OCI-LY7 (cell line): ENCODE data around the gene PPY. TPM values are rescaled to one million over a fixed set of nuclear protein-coding genes. Genes with fewer than 3 reads are reported as not detected.

Experiments used
- BruUV-seq: library from RNA; stranded (reverse); fragments of 400-500 nt; replicated peaks from 2 replicates; lab custom pipeline; 2021; lab: Mats Ljungman, UMichigan
- CTCF ChIA-PET: fragments of 300-600 bp; sonication (Branson Sonifier 250); formaldehyde crosslinking; loops from one replicate; lab custom pipeline; 2022; ENCODE audit warnings: antibody characterized with exemption; ENCODE audit not compliant: unreplicated experiment; lab: Charles Lee
- POLR2A ChIA-PET: fragments of 300-600 bp; sonication (Branson Sonifier 250); formaldehyde crosslinking; loops from one replicate; lab custom pipeline; 2022; ENCODE audit warnings: antibody characterized with exemption; lab: Charles Lee
- DNase-seq: peaks from one replicate; pipeline ENCODE4 v3.0.0-alpha.2; 2015; ENCODE audit warnings: low spot score
- H2AFZ ChIP-seq: fragments of 200-600 bp; sonication (generic), shearing (Covaris generic); 2 replicates; pipeline ENCODE4 v1.6.1; 2014; ENCODE audit warnings: mild to moderate bottlenecking, antibody characterized with exemption, low read length, moderate library complexity
- H3K27ac ChIP-seq: fragments of 200-600 bp; sonication (generic); 2 replicates; pipeline ENCODE4 v1.5.1; 2014; ENCODE audit warnings: mixed run types, low read depth, mild to moderate bottlenecking, moderate library complexity, low read length, inconsistent platforms; ENCODE audit not compliant: poor library complexity, severe bottlenecking
- H3K36me3 ChIP-seq: fragments of 200-600 bp; sonication (generic); 2 replicates; pipeline ENCODE4 v1.6.1; 2014; ENCODE audit warnings: mild to moderate bottlenecking, antibody characterized with exemption, low read length, moderate library complexity, mixed read lengths; ENCODE audit not compliant: insufficient read depth
- H3K4me1 ChIP-seq: fragments of 200-600 bp; sonication (generic); 2 replicates; pipeline ENCODE4 v1.5.1; 2014; ENCODE audit warnings: mild to moderate bottlenecking, low read length; ENCODE audit not compliant: insufficient read depth, poor library complexity, severe bottlenecking
- H3K4me2 ChIP-seq: fragments of 200-600 bp; sonication (generic); 2 replicates; pipeline ENCODE4 v1.6.1; 2014; ENCODE audit warnings: mild to moderate bottlenecking, low read length
- H3K4me3 ChIP-seq: fragments of 200-600 bp; sonication (generic); 2 replicates; pipeline ENCODE4 v1.5.1; 2014; ENCODE audit warnings: mild to moderate bottlenecking, low read depth, low read length; ENCODE audit not compliant: poor library complexity, severe bottlenecking
- H3K79me2 ChIP-seq: fragments of 200-600 bp; sonication (generic); 2 replicates; pipeline ENCODE4 v1.6.1; 2016; ENCODE audit warnings: low read depth, mild to moderate bottlenecking, low read length, moderate library complexity, mixed read lengths; ENCODE audit not compliant: insufficient read depth
- H3K9me2 ChIP-seq: fragments of 200-600 bp; sonication (generic); 2 replicates; pipeline ENCODE4 v1.6.1; 2016; ENCODE audit warnings: mild to moderate bottlenecking, low read length, mixed read lengths; ENCODE audit not compliant: insufficient read depth
- H3K9me3 ChIP-seq: fragments of 200-600 bp; sonication (generic); 2 replicates; pipeline ENCODE4 v1.6.1; 2014; ENCODE audit warnings: mild to moderate bottlenecking, mixed run types, low read length, mixed read lengths
- H4K20me1 ChIP-seq: fragments of 200-600 bp; sonication (generic); 2 replicates; pipeline ENCODE4 v1.6.1; 2014; ENCODE audit warnings: mild to moderate bottlenecking, antibody characterized with exemption, low read length, moderate library complexity, mixed read lengths; ENCODE audit not compliant: insufficient read depth
- EZH2phosphoT487 ChIP-seq: fragments of 200-600 bp; sonication (generic); IDR thresholded peaks from 2 replicates; pipeline ENCODE4 v1.6.1; 2018; ENCODE audit warnings: low read depth, borderline replicate concordance, mild to moderate bottlenecking, mixed run types, antibody characterized with exemption, low read length, moderate library complexity, mixed read lengths
- intact Hi-C: fragments of 100-400 bp; cut with micrococcal nuclease; formaldehyde crosslinking; loops from one replicate; pipeline ENCODE4 v1.10.0; 2022; ENCODE audit not compliant: unreplicated experiment
- total RNA-seq, 2 experiments: library from RNA; depleted of rRNA in 1 of 2; stranded (reverse); fragments of >200 nt in 1 of 2; shearing (Covaris generic) in 1 of 2; gene quantifications; 2 replicates each; pipeline ENCODE4 v1.2.3, GENCODE V29; 2014 to 2022
- TF ChIP-seq, protein P1 (sequence below): fragments of 200-600 bp; sonication (generic); conservative IDR thresholded peaks from 2 replicates; pipeline ENCODE4 v1.5.1; 2014; ENCODE audit warnings: mild to moderate bottlenecking, antibody characterized with exemption, low read length, moderate library complexity, mixed read lengths

The PPY gene
- total RNA-seq, 2 experiments from 2014 or later, result not detected

DNA sequence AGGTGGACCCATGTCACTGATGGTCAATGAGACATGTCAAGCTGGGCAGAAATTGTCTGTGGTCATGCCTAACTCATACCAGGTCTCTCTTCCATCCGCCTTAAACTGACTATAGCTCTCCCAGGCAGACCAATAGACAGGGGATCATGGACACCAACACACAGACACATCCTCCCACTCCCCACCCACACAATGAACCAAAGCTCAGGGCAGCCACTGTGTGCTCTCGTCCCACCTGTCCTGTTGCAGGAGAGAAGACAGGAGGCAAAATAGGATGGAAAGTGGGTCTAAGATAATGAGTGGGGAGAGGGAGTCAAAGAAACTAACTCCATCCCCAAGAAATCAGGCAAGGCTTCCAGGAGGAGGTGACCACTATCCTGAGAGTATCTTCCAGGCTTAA lies 8.3 kb upstream of the PPY start:
- no peaks in the 10 kb centered on the region for H3K4me1 ChIP-seq
- no peaks in the 10 kb centered on the region for H3K36me3 ChIP-seq
- no peak overlapping the region for H3K4me2 ChIP-seq
- POLR2A ChIA-PET, result no interaction called here
- CTCF ChIA-PET, result interaction anchor here (0.6 kb wide), 1 partner anchor 658 kb away, joined by 4 read pairs; no protein-coding TSS in a partner anchor
- H2AFZ ChIP-seq, result no peak overlapping the region
- TF ChIP-seq EZH2phosphoT487, result no peak
- TF ChIP-seq, protein P1, sequence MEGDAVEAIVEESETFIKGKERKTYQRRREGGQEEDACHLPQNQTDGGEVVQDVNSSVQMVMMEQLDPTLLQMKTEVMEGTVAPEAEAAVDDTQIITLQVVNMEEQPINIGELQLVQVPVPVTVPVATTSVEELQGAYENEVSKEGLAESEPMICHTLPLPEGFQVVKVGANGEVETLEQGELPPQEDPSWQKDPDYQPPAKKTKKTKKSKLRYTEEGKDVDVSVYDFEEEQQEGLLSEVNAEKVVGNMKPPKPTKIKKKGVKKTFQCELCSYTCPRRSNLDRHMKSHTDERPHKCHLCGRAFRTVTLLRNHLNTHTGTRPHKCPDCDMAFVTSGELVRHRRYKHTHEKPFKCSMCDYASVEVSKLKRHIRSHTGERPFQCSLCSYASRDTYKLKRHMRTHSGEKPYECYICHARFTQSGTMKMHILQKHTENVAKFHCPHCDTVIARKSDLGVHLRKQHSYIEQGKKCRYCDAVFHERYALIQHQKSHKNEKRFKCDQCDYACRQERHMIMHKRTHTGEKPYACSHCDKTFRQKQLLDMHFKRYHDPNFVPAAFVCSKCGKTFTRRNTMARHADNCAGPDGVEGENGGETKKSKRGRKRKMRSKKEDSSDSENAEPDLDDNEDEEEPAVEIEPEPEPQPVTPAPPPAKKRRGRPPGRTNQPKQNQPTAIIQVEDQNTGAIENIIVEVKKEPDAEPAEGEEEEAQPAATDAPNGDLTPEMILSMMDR, result no peak
- no peak for DNase-seq
- no TSS peak for BruUV-seq
- no peaks in the 10 kb centered on the region for H4K20me1 ChIP-seq
- H3K79me2 ChIP-seq, result no peaks in the 10 kb centered on the region
- H3K9me3 ChIP-seq, result no peaks in the 10 kb centered on the region
- no peak overlapping the region for H3K27ac ChIP-seq
- no peak overlapping the region for H3K4me3 ChIP-seq
- H3K9me2 ChIP-seq, result no peaks in the 10 kb centered on the region
- intact Hi-C loops, result no loop called here

DNA sequence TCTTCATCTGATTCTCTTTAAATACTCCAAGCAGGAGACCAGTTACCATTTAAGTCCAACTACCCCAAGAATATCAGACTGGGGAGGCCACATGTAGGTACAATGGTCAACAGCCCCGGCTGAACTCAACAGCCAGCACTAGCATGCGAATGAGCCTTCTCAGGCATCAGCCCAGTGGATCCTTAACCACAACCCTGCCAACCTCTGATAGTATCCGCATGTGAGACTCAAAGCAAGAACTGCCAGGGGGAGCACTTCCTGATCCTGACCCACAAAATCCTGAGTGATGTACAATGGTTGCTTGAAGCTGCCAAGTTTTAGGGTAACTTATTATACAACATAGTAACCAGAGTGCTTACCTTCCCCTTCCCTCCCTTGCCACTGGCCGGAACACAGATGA lies 7.5 kb upstream of the PPY start:
- no peak for DNase-seq
- Histone ChIP-seq H3K9me2 (no peaks in the 10 kb centered on the region), H3K4me1 (no peaks in the 10 kb centered on the region), H3K4me3 (no peak overlapping the region), H3K36me3 (no peaks in the 10 kb centered on the region), H3K9me3 (no peaks in the 10 kb centered on the region), H4K20me1 (no peaks in the 10 kb centered on the region), H3K27ac (no peak overlapping the region), H3K79me2 (no peaks in the 10 kb centered on the region), H3K4me2 (no peak overlapping the region), H2AFZ (no peak overlapping the region)
- TF ChIP-seq, protein P1, result no peak
- no peak for TF ChIP-seq EZH2phosphoT487
- POLR2A ChIA-PET, result no interaction called here
- CTCF ChIA-PET, result no interaction called here
- intact Hi-C loops, result no loop called here
- BruUV-seq, result no TSS peak

DNA sequence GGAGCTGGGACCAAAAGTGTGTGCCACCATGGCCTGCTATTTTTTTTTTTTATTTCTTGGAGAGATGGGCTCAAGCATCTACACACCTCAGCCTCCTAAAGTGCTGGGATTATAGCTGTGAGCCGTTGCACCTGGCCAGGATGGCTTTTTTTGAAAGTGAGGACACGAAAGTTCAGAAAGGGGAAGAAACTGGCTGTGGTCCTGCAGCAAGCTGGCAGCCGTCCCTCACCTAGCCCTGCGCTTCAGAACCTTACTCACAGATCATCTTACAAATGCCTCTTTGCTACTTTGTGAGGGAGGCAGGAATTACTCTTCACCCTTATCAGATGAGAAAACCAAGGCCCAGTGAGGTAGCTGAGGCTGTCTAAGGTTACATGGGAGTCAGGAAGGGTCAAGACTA lies 4.5 kb upstream of the PPY start:
- Histone ChIP-seq H3K36me3 (no peaks in the 10 kb centered on the region), H3K79me2 (no peaks in the 10 kb centered on the region), H3K27ac (no peak overlapping the region), H3K4me3 (no peak overlapping the region), H4K20me1 (no peaks in the 10 kb centered on the region), H3K9me3 (no peaks in the 10 kb centered on the region), H3K4me2 (no peak overlapping the region), H3K4me1 (no peaks in the 10 kb centered on the region), H3K9me2 (no peaks in the 10 kb centered on the region), H2AFZ (no peak overlapping the region)
- CTCF ChIA-PET, result no interaction called here
- POLR2A ChIA-PET, result no interaction called here
- intact Hi-C loops, result no loop called here
- peak; percentile 24 for DNase-seq
- TF ChIP-seq EZH2phosphoT487, result no peak
- TF ChIP-seq, protein P1, result no peak
- no TSS peak for BruUV-seq
